Activated effector memory CD4-positive, alpha-beta T cell treated with Interleukin-2 at 50 U/mL for 16 hours (primary cell): ENCODE measurements around the gene RAD54L2.
A peak's percentile ranks its signal among the peaks of the same experiment; 100 is the strongest.
"Not testable (repeated sequence)": the region's sequence is repeated elsewhere in the genome, so short reads cannot be mapped to it uniquely, and the experiment has no call there.

Experiments used
- DNase-seq: peaks from one replicate; pipeline ENCODE4 v3.0.0-alpha.2; 2020

Gene RAD54L2

GRCh38 chr3:51538459-51539290 is at the start of gene RAD54L2:
Gene RAD54L2 (plus strand): TSS chr3:51538719. CDS start chr3:51590421, 51,702 bp downstream.
- peak; percentile 75 for DNase-seq

GRCh38 chr3:51498876-51499738 is 39.4 kb upstream of the RAD54L2 start:
- peak; percentile 71 for DNase-seq

- DNase-seq, result no peak
These were observed 37.8 kb upstream of the RAD54L2 start for GRCh38 chr3:51500632-51501131.

- peak; percentile 70 for DNase-seq
These were observed 36.5 kb upstream of the RAD54L2 start for GRCh38 chr3:51501833-51502561.

- DNase-seq, result no peak
These were observed 36.0 kb upstream of the RAD54L2 start for GRCh38 chr3:51502562-51502910.

GRCh38 chr3:51503007-51503406 is 35.5 kb upstream of the RAD54L2 start:
- DNase-seq, result no peak

- no peak for DNase-seq
These were observed 30.3 kb upstream of the RAD54L2 start for GRCh38 chr3:51508255-51508654.

- no peak for DNase-seq
These were observed 27.5 kb upstream of the RAD54L2 start for GRCh38 chr3:51510996-51511395.

GRCh38 chr3:51514210-51514609 is 24.3 kb upstream of the RAD54L2 start:
- DNase-seq, result no peak

- DNase-seq, result no peak
These were observed 18.7 kb upstream of the RAD54L2 start for GRCh38 chr3:51519848-51520247.

- DNase-seq, result not testable (repeated sequence)
These were observed 17.4 kb upstream of the RAD54L2 start for GRCh38 chr3:51520906-51521730.

- no peak for DNase-seq
These were observed 16.1 kb upstream of the RAD54L2 start for GRCh38 chr3:51522273-51522962.

GRCh38 chr3:51524874-51525273 is 13.6 kb upstream of the RAD54L2 start:
- DNase-seq, result not testable (repeated sequence)

GRCh38 chr3:51530485-51530884 is 8.0 kb upstream of the RAD54L2 start:
- DNase-seq, result no peak

- DNase-seq, result no peak
These were observed 3.1 kb upstream of the RAD54L2 start for GRCh38 chr3:51535146-51536019.

- DNase-seq, result not testable (repeated sequence)
These were observed 888 bp upstream of the RAD54L2 start for GRCh38 chr3:51537631-51538030.

GRCh38 chr3:51538115-51538458 is 432 bp upstream of the RAD54L2 start:
- peak; percentile 1 for DNase-seq

- DNase-seq, result no peak
These were observed 897 bp downstream of the RAD54L2 start for GRCh38 chr3:51539291-51539941.

- DNase-seq, result not testable (repeated sequence)
These were observed 4.1 kb downstream of the RAD54L2 start for GRCh38 chr3:51542596-51542995.
